Right lobe of liver (tissue), 4 donors: ENCODE data around the gene CCDC51.

Experiments used
- CTCF ChIP-seq, 4 donors: fragments of 200-600 bp in 3 of 4; fragments of 450-650 bp in 1 of 4; IDR thresholded peaks; one replicate each; pipeline versions ENCODE4 v1.5.1 to v1.8.0; 2016 to 2022; ENCODE audit warnings: antibody characterized with exemption in 4 of 4, mild to moderate bottlenecking in 2 of 4
- POLR2A ChIP-seq: fragments of 450-650 bp; IDR thresholded peaks from one replicate; pipeline ENCODE4 v1.6.1; 2017; ENCODE audit warnings: antibody characterized with exemption, mild to moderate bottlenecking
- donor health status: DM: no; HTN: no; CAD: no.
- donor health status: DM: no; HTN: no; CAD: no.
- donor health status: DM: no; HTN: yes; CAD: no.

GRCh38 chr3:48478626-48479555 lies 39.0 kb upstream of the CCDC51 start:
- no peak for TF ChIP-seq POLR2A
- TF ChIP-seq CTCF (IDR thresholded peaks at IDR 0.05), result no peak
